Right atrium auricular region (tissue), 2 donors: ENCODE measurements around the gene CIC. TPM values are rescaled to one million over a fixed set of nuclear protein-coding genes. Genes with fewer than 3 reads are reported as not detected.

Experiments used
- DNase-seq: peaks from one replicate; pipeline ENCODE4 v3.0.0-alpha.2; 2019; ENCODE audit warnings: low spot score
- H3K27ac ChIP-seq, 2 donors: fragments of 200-600 bp; sonication (generic); 1 replicate in 1 of 2; 2 replicates in 1 of 2; pipeline ENCODE4 v1.5.1; 2016 to 2019
- H3K27me3 ChIP-seq, 2 donors: fragments of 200-600 bp; sonication (generic); one replicate each; pipeline versions ENCODE4 v1.5.1 to v1.6.0; 2017 to 2019
- H3K36me3 ChIP-seq: fragments of 200-600 bp; sonication (generic); one replicate; pipeline ENCODE4 v1.5.1; 2016
- H3K4me1 ChIP-seq, 2 donors: fragments of 200-600 bp; sonication (generic); one replicate each; pipeline versions ENCODE4 v1.5.1 to v1.6.0; 2017 to 2019
- H3K4me3 ChIP-seq, 2 donors: fragments of 200-600 bp; sonication (generic); 1 replicate in 1 of 2; 2 replicates in 1 of 2; pipeline ENCODE4 v1.5.1; 2017 to 2019; ENCODE audit warnings: mild to moderate bottlenecking in 1 of 2, moderate library complexity in 1 of 2
- H3K9me3 ChIP-seq, 2 donors: fragments of 200-600 bp; sonication (generic); one replicate each; pipeline ENCODE4 v1.5.1; 2019
- CTCF ChIP-seq, 2 donors: fragments of 200-600 bp; sonication (generic); IDR thresholded peaks; one replicate each; pipeline ENCODE4 v1.5.1; 2019; ENCODE audit warnings: antibody characterized with exemption in 2 of 2
- total RNA-seq, 2 donors: library from RNA; depleted of rRNA; stranded (reverse); fragments of >200 nt; gene quantifications; one replicate each; pipeline ENCODE4 v1.1.0, GENCODE V29; 2016

The CIC gene
- total RNA-seq, 2 donors from 2014 or later, result 27.4 to 53.5 TPM

GRCh38 chr19:42270346-42271044, 1.4 kb downstream of the CIC start:
- no peak for TF ChIP-seq CTCF (IDR thresholded peaks at IDR 0.05)
- no peaks in the 10 kb centered on the region for H3K27me3 ChIP-seq
- peak overlapping the region; percentile 91 to 96 for H3K27ac ChIP-seq
- DNase-seq, result no peak
- peaks cover 35% of the 10 kb centered on the region for H3K36me3 ChIP-seq
- H3K4me3 ChIP-seq, result peak overlapping the region; percentile 58 to 72
- peaks cover 0 to 49% of the 10 kb centered on the region in 2 donors for H3K4me1 ChIP-seq
- H3K9me3 ChIP-seq, result no peaks in the 10 kb centered on the region

- Histone ChIP-seq H3K27ac (peak overlapping the region; percentile 91 to 96), H3K4me3 (peak overlapping the region; percentile 58 to 72), H3K4me1 (peaks cover 0 to 54% of the 10 kb centered on the region in 2 donors), H3K36me3 (peaks cover 35% of the 10 kb centered on the region), H3K9me3 (no peaks in the 10 kb centered on the region), H3K27me3 (no peaks in the 10 kb centered on the region)
- no peak for TF ChIP-seq CTCF (IDR thresholded peaks at IDR 0.05)
- no peak for DNase-seq
These were observed 2.0 kb downstream of the CIC start for GRCh38 chr19:42271045-42271419.

GRCh38 chr19:42271861-42272534, 2.9 kb downstream of the CIC start:
- Histone ChIP-seq H3K4me3 (no peak overlapping the region), H3K27ac (peak overlapping the region in 1 of 2 donors; percentile 91), H3K4me1 (peaks cover 0 to 64% of the 10 kb centered on the region in 2 donors), H3K27me3 (no peaks in the 10 kb centered on the region), H3K9me3 (no peaks in the 10 kb centered on the region), H3K36me3 (peaks cover 35% of the 10 kb centered on the region)
- no peak for TF ChIP-seq CTCF (IDR thresholded peaks at IDR 0.05)
- DNase-seq, result no peak

- Histone ChIP-seq H3K27ac (no peak overlapping the region), H3K4me1 (peaks cover 0 to 65% of the 10 kb centered on the region in 2 donors), H3K36me3 (peaks cover 35% of the 10 kb centered on the region), H3K4me3 (no peak overlapping the region), H3K9me3 (no peaks in the 10 kb centered on the region), H3K27me3 (no peaks in the 10 kb centered on the region)
- no peak for DNase-seq
- TF ChIP-seq CTCF (IDR thresholded peaks at IDR 0.05), result no peak
These were observed 3.5 kb downstream of the CIC start for GRCh38 chr19:42272535-42272897.

GRCh38 chr19:42272989-42273406, 3.9 kb downstream of the CIC start:
- TF ChIP-seq CTCF (IDR thresholded peaks at IDR 0.05), result no peak
- no peak for DNase-seq
- Histone ChIP-seq H3K36me3 (peaks cover 35% of the 10 kb centered on the region), H3K4me1 (peaks cover 0 to 66% of the 10 kb centered on the region in 2 donors), H3K27ac (no peak overlapping the region), H3K4me3 (no peak overlapping the region), H3K9me3 (no peaks in the 10 kb centered on the region), H3K27me3 (no peaks in the 10 kb centered on the region)
